Left ventricle myocardium superior (tissue), 1 donor: ENCODE data around the gene NECTIN2. TPM values are rescaled to one million over a fixed set of nuclear protein-coding genes. Genes with fewer than 3 reads are reported as not detected.
"Not testable (repeated sequence)": the region's sequence is repeated elsewhere in the genome, so short reads cannot be mapped to it uniquely, and the experiment has no call there.

ENCODE experiments used
- ATAC-seq: fragments of 200-7000 bp; cut with Tn5 transposase; one replicate; pipeline ENCODE4 v1.9.1; 2020; ENCODE audit warnings: mild to moderate bottlenecking, moderate library complexity
- DNase-seq: peaks from one replicate; pipeline ENCODE4 v3.0.0-alpha.2; 2020
- intact Hi-C: fragments of 100-400 bp; cut with micrococcal nuclease; formaldehyde crosslinking; loops from one replicate; pipeline ENCODE4 v1.11.0; 2022
- total RNA-seq: library from RNA; stranded (reverse); fragmentation: NEBNext Ultra II Directional; extraction: Animal tissue kit (Norgen Biotek cat#: 25700); gene quantifications from one replicate; pipeline ENCODE4 v1.2.1, GENCODE V29; 2021
- donor health status: DM: no; HTN: yes; CAD: no; lungs with severe emphysema.

Gene NECTIN2
- total RNA-seq, 1 donor from 2014 or later = 35.4 TPM

GRCh38 chr19:44925114-44925891, 79.2 kb downstream of the NECTIN2 start:
- intact Hi-C loops = no loop called here
- ATAC-seq = peak; percentile 84
- DNase-seq = peak; percentile 84

- peak; percentile 7 for ATAC-seq
- intact Hi-C loops, DNase-seq: not testable (repeated sequence)
These were observed 80.4 kb downstream of the NECTIN2 start for GRCh38 chr19:44926245-44927077.

GRCh38 chr19:44927746-44928145, 81.6 kb downstream of the NECTIN2 start:
- no peak for DNase-seq

GRCh38 chr19:44930088-44930487, 84.0 kb downstream of the NECTIN2 start:
- intact Hi-C loops = no loop called here
- no peak for DNase-seq
- no peak for ATAC-seq

More at GRCh38 chr19:44927746-44928145, 81.6 kb downstream of the NECTIN2 start:
- intact Hi-C loops = no loop called here
- no peak for ATAC-seq

- no peak for DNase-seq
- ATAC-seq = no peak
- intact Hi-C loops = no loop called here
These were observed 85.4 kb downstream of the NECTIN2 start for GRCh38 chr19:44931541-44931940.

Other genes with a start within 250 kb of the NECTIN2 start
- gene IGSF23, start 232.7 kb upstream of the NECTIN2 start, total RNA-seq = not detected
- 40.7 TPM for gene PVR, start 202.4 kb upstream of the NECTIN2 start, total RNA-seq
- 4.2 TPM for gene CEACAM19, start 174.8 kb upstream of the NECTIN2 start, total RNA-seq
- not detected for gene CEACAM16, start 147.1 kb upstream of the NECTIN2 start, total RNA-seq
- 14.5 TPM for gene BCL3, start 97.6 kb upstream of the NECTIN2 start, total RNA-seq
- gene CBLC, start 68.4 kb upstream of the NECTIN2 start, total RNA-seq = not detected
- 85.5 TPM for gene BCAM, start 37.2 kb upstream of the NECTIN2 start, total RNA-seq
- 49.8 TPM for gene TOMM40, start 45.0 kb downstream of the NECTIN2 start, total RNA-seq
- 18.9 TPM for gene APOE, start 59.5 kb downstream of the NECTIN2 start, total RNA-seq
- 1.7 TPM for gene APOC1, start 68.3 kb downstream of the NECTIN2 start, total RNA-seq
- not detected for gene APOC4, start 95.9 kb downstream of the NECTIN2 start, total RNA-seq
- not detected for gene APOC2, start 99.8 kb downstream of the NECTIN2 start, total RNA-seq
- 97.6 TPM for gene CLPTM1, start 109.1 kb downstream of the NECTIN2 start, total RNA-seq
- 3.5 TPM for gene RELB, start 155.2 kb downstream of the NECTIN2 start, total RNA-seq
- 33.9 TPM for gene CLASRP, start 192.7 kb downstream of the NECTIN2 start, total RNA-seq
- 0.20 TPM for gene ZNF296, start 230.2 kb downstream of the NECTIN2 start, total RNA-seq
- 14.4 TPM for gene GEMIN7, start 233.0 kb downstream of the NECTIN2 start, total RNA-seq
- 16.0 TPM for gene PPP1R37, start 246.9 kb downstream of the NECTIN2 start, total RNA-seq